Upper lobe of right lung (tissue), 1 donor: Measurements from ENCODE around the gene JAG2. TPM values are rescaled to one million over a fixed set of nuclear protein-coding genes. Genes with fewer than 3 reads are reported as not detected.

ENCODE experiments used
- ATAC-seq: fragments of 200-7000 bp; cut with Tn5 transposase; one replicate; pipeline ENCODE4 v1.9.1; 2020; ENCODE audit warnings: mild to moderate bottlenecking, moderate library complexity
- DNase-seq: peaks from one replicate; pipeline ENCODE4 v3.0.0-alpha.2; 2020
- H3K27ac ChIP-seq: fragments of 200-600 bp; one replicate; pipeline ENCODE4 v1.8.0; 2022
- H3K27me3 ChIP-seq: fragments of 200-600 bp; one replicate; pipeline ENCODE4 v1.8.0; 2022; ENCODE audit warnings: mild to moderate bottlenecking
- H3K36me3 ChIP-seq: fragments of 200-600 bp; one replicate; pipeline ENCODE4 v1.8.0; 2022
- H3K4me1 ChIP-seq: fragments of 200-600 bp; one replicate; pipeline ENCODE4 v1.8.0; 2022
- H3K4me3 ChIP-seq: fragments of 200-600 bp; one replicate; pipeline ENCODE4 v1.8.0; 2022; ENCODE audit warnings: mild to moderate bottlenecking
- H3K9me3 ChIP-seq: fragments of 200-600 bp; one replicate; pipeline ENCODE4 v1.8.0; 2022
- intact Hi-C: fragments of 100-400 bp; cut with DNase I; formaldehyde crosslinking; loops from one replicate; pipeline ENCODE4 v1.11.0; 2022
- total RNA-seq: library from RNA; stranded (reverse); fragmentation: NEBNext Ultra II Directional; extraction: Animal tissue kit (Norgen Biotek cat#: 25700); gene quantifications from one replicate; pipeline ENCODE4 v1.2.1, GENCODE V29; 2021
- TF ChIP-seq, protein P1 (sequence below): fragments of 200-600 bp; IDR thresholded peaks from one replicate; pipeline ENCODE4 v1.8.0; 2022; ENCODE audit warnings: antibody characterized with exemption
- donor health status: DM: no; HTN: yes; CAD: no; lungs with severe emphysema.

JAG2 gene
- total RNA-seq, 1 donor from 2014 or later: 31.2 TPM

DNA sequence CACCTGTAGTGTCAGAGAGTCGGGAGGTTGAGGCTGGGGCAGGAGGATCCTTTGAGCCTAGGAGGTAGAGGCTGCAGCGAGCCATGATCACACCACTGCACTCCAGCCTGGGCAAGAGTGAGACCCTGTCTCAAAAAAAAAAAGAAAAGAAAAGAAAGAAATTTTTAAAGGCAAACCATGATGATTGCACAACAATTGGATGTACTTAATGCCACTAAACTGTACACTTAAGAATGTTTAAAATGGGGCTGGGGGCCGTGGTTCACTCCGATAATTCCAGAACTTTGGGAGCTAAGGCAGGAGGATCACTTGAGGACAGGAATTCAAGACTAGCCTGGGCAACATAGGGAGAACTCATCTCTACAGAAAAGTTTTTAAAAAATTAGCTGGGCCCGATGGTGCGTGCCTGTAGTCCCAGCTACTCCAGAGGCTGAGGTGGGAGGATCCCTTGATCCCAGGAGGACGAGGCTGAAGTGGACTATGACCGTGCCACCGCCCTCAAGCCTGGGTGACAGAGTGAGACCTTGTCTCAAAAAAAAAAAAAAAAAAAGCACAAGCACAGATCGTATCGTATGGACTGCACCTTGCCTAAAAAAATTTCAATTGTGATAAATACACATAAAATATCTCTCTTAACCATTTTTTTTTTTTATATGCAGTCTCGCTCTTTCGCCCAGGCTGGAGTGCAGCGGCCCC is 32.7 kb downstream of the JAG2 start:
- Histone ChIP-seq H3K4me1 (no peaks in the 10 kb centered on the region), H3K9me3 (peaks cover 6% of the 10 kb centered on the region), H3K27ac (no peak overlapping the region), H3K27me3 (no peaks in the 10 kb centered on the region), H3K4me3 (no peak overlapping the region), H3K36me3 (no peaks in the 10 kb centered on the region)
- intact Hi-C loops: no loop called here
- TF ChIP-seq, protein P1, sequence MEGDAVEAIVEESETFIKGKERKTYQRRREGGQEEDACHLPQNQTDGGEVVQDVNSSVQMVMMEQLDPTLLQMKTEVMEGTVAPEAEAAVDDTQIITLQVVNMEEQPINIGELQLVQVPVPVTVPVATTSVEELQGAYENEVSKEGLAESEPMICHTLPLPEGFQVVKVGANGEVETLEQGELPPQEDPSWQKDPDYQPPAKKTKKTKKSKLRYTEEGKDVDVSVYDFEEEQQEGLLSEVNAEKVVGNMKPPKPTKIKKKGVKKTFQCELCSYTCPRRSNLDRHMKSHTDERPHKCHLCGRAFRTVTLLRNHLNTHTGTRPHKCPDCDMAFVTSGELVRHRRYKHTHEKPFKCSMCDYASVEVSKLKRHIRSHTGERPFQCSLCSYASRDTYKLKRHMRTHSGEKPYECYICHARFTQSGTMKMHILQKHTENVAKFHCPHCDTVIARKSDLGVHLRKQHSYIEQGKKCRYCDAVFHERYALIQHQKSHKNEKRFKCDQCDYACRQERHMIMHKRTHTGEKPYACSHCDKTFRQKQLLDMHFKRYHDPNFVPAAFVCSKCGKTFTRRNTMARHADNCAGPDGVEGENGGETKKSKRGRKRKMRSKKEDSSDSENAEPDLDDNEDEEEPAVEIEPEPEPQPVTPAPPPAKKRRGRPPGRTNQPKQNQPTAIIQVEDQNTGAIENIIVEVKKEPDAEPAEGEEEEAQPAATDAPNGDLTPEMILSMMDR: no peak
- DNase-seq (no peak), ATAC-seq (no peak)

DNA sequence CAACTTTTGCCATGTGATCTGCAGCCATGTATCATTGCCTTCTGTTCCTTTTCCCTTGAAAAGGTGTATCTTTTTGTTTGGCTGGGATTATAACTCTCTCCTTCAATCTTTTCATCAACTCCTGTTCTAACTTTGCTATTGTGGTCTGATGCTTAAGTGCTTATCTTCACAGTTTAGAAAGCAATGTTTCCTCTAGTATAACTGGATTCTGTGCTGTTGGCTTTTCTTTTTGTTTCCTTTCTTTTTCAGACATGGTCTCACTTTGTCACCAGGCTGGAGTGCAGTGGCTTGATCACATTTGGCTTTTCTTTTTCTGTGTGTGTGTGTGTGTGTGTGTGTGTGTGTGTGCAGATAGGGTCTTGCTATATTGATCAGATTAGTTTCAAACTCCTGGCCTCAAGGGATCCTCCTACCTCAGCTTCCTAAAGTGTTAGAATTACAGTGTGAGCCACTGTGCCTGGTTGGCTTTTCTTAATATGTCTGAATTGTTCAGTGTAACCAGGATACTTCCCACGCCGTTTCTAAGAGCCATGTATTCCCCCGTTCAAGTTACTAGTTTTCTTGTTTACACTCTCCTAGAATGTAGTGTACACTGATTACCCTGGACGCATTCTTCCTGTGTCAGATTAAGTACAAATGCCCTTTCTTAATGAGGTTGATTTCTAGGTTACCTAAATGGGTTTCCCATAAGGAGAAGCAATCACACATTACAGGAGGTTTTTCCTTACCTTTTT is 35.5 kb downstream of the JAG2 start:
- H3K4me3 ChIP-seq: no peak overlapping the region
- H3K27me3 ChIP-seq: peaks cover 2% of the 10 kb centered on the region
- ATAC-seq: no peak
- H3K36me3 ChIP-seq: no peaks in the 10 kb centered on the region
- H3K4me1 ChIP-seq: no peaks in the 10 kb centered on the region
- TF ChIP-seq, protein P1: no peak
- no peaks in the 10 kb centered on the region for H3K9me3 ChIP-seq
- DNase-seq: no peak
- intact Hi-C loops: no loop called here
- no peak overlapping the region for H3K27ac ChIP-seq

DNA sequence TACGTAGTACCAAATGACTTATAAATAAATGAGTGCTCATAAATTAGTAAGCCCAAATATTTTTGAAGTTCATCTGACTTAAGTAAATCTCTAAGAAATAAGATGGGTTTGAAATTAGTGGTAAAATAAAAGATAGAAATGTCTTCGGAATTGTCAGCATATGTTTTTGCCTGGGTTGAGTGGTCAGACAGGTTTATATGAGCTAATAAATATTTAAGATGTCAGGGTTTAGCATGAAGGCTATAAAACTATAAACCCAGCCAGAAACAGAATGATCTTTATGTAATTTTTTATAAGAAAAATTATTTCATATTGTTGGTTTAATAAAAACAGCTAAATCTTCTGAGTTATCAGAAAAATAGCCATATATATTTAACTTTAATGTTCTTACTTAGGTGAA is 37.3 kb downstream of the JAG2 start:
- no peaks in the 10 kb centered on the region for H3K4me1 ChIP-seq
- no peaks in the 10 kb centered on the region for H3K36me3 ChIP-seq
- H3K4me3 ChIP-seq: no peak overlapping the region
- no peak overlapping the region for H3K27ac ChIP-seq
- TF ChIP-seq, protein P1: no peak
- peaks cover 6% of the 10 kb centered on the region for H3K27me3 ChIP-seq
- DNase-seq: no peak
- H3K9me3 ChIP-seq: no peaks in the 10 kb centered on the region
- intact Hi-C loops: no loop called here
- no peak for ATAC-seq

DNA sequence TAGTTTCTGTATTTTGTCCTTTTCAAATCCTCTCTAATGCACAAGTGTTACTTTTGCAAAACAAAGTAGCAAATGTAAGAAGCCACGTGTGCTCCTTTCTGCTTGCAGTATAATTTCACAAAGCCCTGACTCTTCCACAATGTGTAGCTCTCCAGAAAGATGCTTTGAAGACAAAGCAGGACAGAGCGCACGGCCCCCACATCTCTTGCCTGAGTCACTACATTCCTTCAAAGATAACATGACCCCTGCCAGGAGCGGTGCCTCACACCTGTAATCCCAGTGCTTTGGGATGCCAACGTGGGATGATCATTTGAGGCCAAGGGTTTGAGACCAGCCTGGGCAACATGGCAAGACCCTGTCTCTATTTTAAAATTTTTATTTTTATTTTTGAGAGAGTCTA is 40.5 kb downstream of the JAG2 start:
- Histone ChIP-seq H3K9me3 (no peaks in the 10 kb centered on the region), H3K4me1 (no peaks in the 10 kb centered on the region), H3K27ac (no peak overlapping the region), H3K36me3 (no peaks in the 10 kb centered on the region), H3K4me3 (no peak overlapping the region), H3K27me3 (peaks cover 6% of the 10 kb centered on the region)
- TF ChIP-seq, protein P1: no peak
- no peak for DNase-seq
- ATAC-seq: no peak
- intact Hi-C loops: no loop called here

DNA sequence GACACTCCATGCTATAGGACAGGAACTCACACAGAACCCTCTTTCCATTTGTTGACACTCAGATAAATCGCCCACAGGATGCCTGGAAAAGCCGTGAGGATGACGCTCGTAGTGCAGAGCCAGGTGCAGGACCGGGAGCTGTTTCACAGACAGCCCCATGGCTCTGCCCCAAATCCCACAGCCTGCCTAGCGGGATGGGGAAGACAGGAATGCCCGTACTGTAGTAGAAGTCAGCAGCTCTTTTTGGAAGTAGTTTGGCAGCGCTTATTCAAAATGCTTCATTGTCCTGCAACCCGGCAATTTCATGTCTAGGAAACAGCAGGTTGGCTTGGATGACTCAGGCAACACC is 41.6 kb downstream of the JAG2 start:
- peaks cover 6% of the 10 kb centered on the region for H3K27me3 ChIP-seq
- no peaks in the 10 kb centered on the region for H3K9me3 ChIP-seq
- H3K4me1 ChIP-seq: no peaks in the 10 kb centered on the region
- DNase-seq (no peak), ATAC-seq (no peak)
- no peaks in the 10 kb centered on the region for H3K36me3 ChIP-seq
- intact Hi-C loops: no loop called here
- TF ChIP-seq, protein P1: no peak
- no peak overlapping the region for H3K27ac ChIP-seq
- no peak overlapping the region for H3K4me3 ChIP-seq
